AG20443 (cell line): ENCODE data around the gene ETV7.
"Not testable (repeated sequence)": the region's sequence is repeated elsewhere in the genome, so short reads cannot be mapped to it uniquely, and the experiment has no call there.

Source experiments
- DNase-seq: peaks from one replicate; pipeline ENCODE4 v3.0.0; 2012; ENCODE audit warnings: low spot score, mixed read lengths

ETV7 gene

GRCh38 chr6:36340306-36340617 is 47.2 kb downstream of the ETV7 start:
- no peak for DNase-seq

GRCh38 chr6:36339146-36339545 is 48.3 kb downstream of the ETV7 start:
- DNase-seq: no peak

GRCh38 chr6:36338223-36338622 is 49.2 kb downstream of the ETV7 start:
- not testable (repeated sequence) for DNase-seq

- DNase-seq: no peak
Measured at GRCh38 chr6:36337814-36338213, 49.7 kb downstream of the ETV7 start.

- DNase-seq: no peak
Measured at GRCh38 chr6:36336779-36337241, 50.7 kb downstream of the ETV7 start, which contains the start of gene BNIP5. BNIP5 (minus strand) TSS chr6:36336888; CDS start chr6:36330690, 6,198 bp downstream.

GRCh38 chr6:36336208-36336710 is 51.2 kb downstream of the ETV7 start:
- DNase-seq: no peak

- DNase-seq: no peak
Measured at GRCh38 chr6:36335465-36336207, 51.8 kb downstream of the ETV7 start.

GRCh38 chr6:36334832-36335459 is 52.5 kb downstream of the ETV7 start:
- no peak for DNase-seq

GRCh38 chr6:36333931-36334725 is 53.3 kb downstream of the ETV7 start:
- DNase-seq: peak; percentile 44

- no peak for DNase-seq
Measured at GRCh38 chr6:36333171-36333895, 54.1 kb downstream of the ETV7 start.

GRCh38 chr6:36331381-36331780 is 56.1 kb downstream of the ETV7 start:
- DNase-seq: no peak

GRCh38 chr6:36330366-36330765 is 57.1 kb downstream of the ETV7 start:
- no peak for DNase-seq

GRCh38 chr6:36329798-36330291 is 57.6 kb downstream of the ETV7 start:
- DNase-seq: no peak

GRCh38 chr6:36328600-36328999 is 58.9 kb downstream of the ETV7 start:
- no peak for DNase-seq

GRCh38 chr6:36327919-36328236 is 59.6 kb downstream of the ETV7 start:
- DNase-seq: no peak

GRCh38 chr6:36327226-36327918 is 60.1 kb downstream of the ETV7 start:
- no peak for DNase-seq

GRCh38 chr6:36326356-36326995 is 61.0 kb downstream of the ETV7 start:
- DNase-seq: no peak

GRCh38 chr6:36324715-36325114 is 62.8 kb downstream of the ETV7 start:
- DNase-seq: no peak

GRCh38 chr6:36324191-36324590 is 63.3 kb downstream of the ETV7 start:
- DNase-seq: no peak

- no peak for DNase-seq
Measured at GRCh38 chr6:36323062-36323461, 64.4 kb downstream of the ETV7 start.

- DNase-seq: no peak
Measured at GRCh38 chr6:36322591-36322990, 64.9 kb downstream of the ETV7 start.
